Trophoblast cell (in vitro differentiated cells and primary cell): ENCODE measurements around the gene INAFM2.
A peak's percentile ranks its signal among the peaks of the same experiment; 100 is the strongest.

Experiments used
- DNase-seq, 2 donors: peaks; one replicate each; pipeline ENCODE4 v3.0.0-alpha.2; 2016
- H2AFZ ChIP-seq: 2 replicates; pipeline ENCODE4 v1.6.1; 2013; ENCODE audit warnings: low read length, moderate library complexity, mild to moderate bottlenecking; ENCODE audit not compliant: insufficient read depth, poor library complexity
- H2AK5ac ChIP-seq: 2 replicates; pipeline ENCODE4 v1.6.1; 2013; ENCODE audit warnings: mild to moderate bottlenecking, low read length
- H2BK120ac ChIP-seq: 2 replicates; pipeline ENCODE4 v1.6.1; 2013; ENCODE audit warnings: low read length, mild to moderate bottlenecking, moderate library complexity; ENCODE audit not compliant: insufficient read depth, poor library complexity
- H2BK12ac ChIP-seq: 2 replicates; pipeline ENCODE4 v1.6.1; 2013; ENCODE audit warnings: mild to moderate bottlenecking, low read length, moderate library complexity
- H2BK5ac ChIP-seq: 2 replicates; pipeline ENCODE4 v1.6.1; 2013; ENCODE audit warnings: low read length, low read depth, moderate library complexity, mild to moderate bottlenecking; ENCODE audit not compliant: poor library complexity
- H3K14ac ChIP-seq: 2 replicates; pipeline ENCODE4 v1.6.1; 2013; ENCODE audit warnings: mild to moderate bottlenecking, low read length
- H3K18ac ChIP-seq: 2 replicates; pipeline ENCODE4 v1.6.1; 2013; ENCODE audit warnings: mild to moderate bottlenecking, low read length
- H3K23ac ChIP-seq: 2 replicates; pipeline ENCODE4 v1.6.1; 2013; ENCODE audit warnings: low read length
- H3K27ac ChIP-seq: 2 replicates; pipeline ENCODE4 v1.5.1; 2013; ENCODE audit warnings: low read depth, mild to moderate bottlenecking, inconsistent platforms, low read length, moderate library complexity
- H3K27me3 ChIP-seq: 2 replicates; pipeline ENCODE4 v1.6.1; 2013; ENCODE audit warnings: inconsistent platforms, mild to moderate bottlenecking, low read length, moderate library complexity; ENCODE audit not compliant: insufficient read depth
- H3K36me3 ChIP-seq, 2 experiments: 1 replicate in 1 of 2; 2 replicates in 1 of 2; pipeline ENCODE4 v1.6.1; 2013; ENCODE audit warnings: low read length in 2 of 2, mild to moderate bottlenecking in 2 of 2, moderate library complexity in 1 of 2; ENCODE audit not compliant: insufficient read depth in 2 of 2, control insufficient read depth in 1 of 2
- H3K4ac ChIP-seq: 2 replicates; pipeline ENCODE4 v1.6.1; 2013; ENCODE audit warnings: low read depth, mild to moderate bottlenecking, low read length, moderate library complexity
- H3K4me1 ChIP-seq, 2 experiments: 1 replicate in 1 of 2; 2 replicates in 1 of 2; pipeline ENCODE4 v1.6.1; 2013; ENCODE audit warnings: low read length in 2 of 2, mild to moderate bottlenecking in 2 of 2, moderate library complexity in 1 of 2; ENCODE audit not compliant: insufficient read depth in 2 of 2, control insufficient read depth in 1 of 2
- H3K4me2 ChIP-seq: 2 replicates; pipeline ENCODE4 v1.6.1; 2013; ENCODE audit warnings: inconsistent platforms, mild to moderate bottlenecking, low read length, moderate library complexity
- H3K4me3 ChIP-seq: 2 replicates; pipeline ENCODE4 v1.5.1; 2013; ENCODE audit warnings: mild to moderate bottlenecking, low read depth, low read length, inconsistent platforms
- H3K79me1 ChIP-seq: one replicate; pipeline ENCODE4 v1.6.1; 2013; ENCODE audit warnings: low read length
- H3K79me2 ChIP-seq: 2 replicates; pipeline ENCODE4 v1.6.1; 2013; ENCODE audit warnings: low read length, mild to moderate bottlenecking; ENCODE audit not compliant: control insufficient read depth, insufficient read depth, poor library complexity
- H3K9ac ChIP-seq: 2 replicates; pipeline ENCODE4 v1.6.1; 2013; ENCODE audit warnings: mild to moderate bottlenecking, low read length
- H3K9me3 ChIP-seq: 2 replicates; pipeline ENCODE4 v1.6.1; 2013; ENCODE audit warnings: low read depth, mild to moderate bottlenecking, control low read depth, inconsistent platforms, low read length; ENCODE audit not compliant: insufficient read depth
- H4K12ac ChIP-seq: 2 replicates; pipeline ENCODE4 v1.6.1; 2013; ENCODE audit warnings: low read depth, mild to moderate bottlenecking, low read length, moderate library complexity
- H4K8ac ChIP-seq: 2 replicates; pipeline ENCODE4 v1.6.1; 2013; ENCODE audit warnings: low read depth, mild to moderate bottlenecking, low read length, moderate library complexity
- H4K91ac ChIP-seq: one replicate; pipeline ENCODE4 v1.6.1; 2013; ENCODE audit warnings: low read depth, mild to moderate bottlenecking, low read length, moderate library complexity
- WGBS: extraction: QIAGEN DNeasy Blood & Tissue Kit; methylation state at CpG from one replicate; pipeline ENCODE4 v1.1.7; 2013; ENCODE audit warnings: missing lambda C conversion rate; ENCODE audit not compliant: insufficient read length, insufficient coverage; ENCODE audit errors: extremely low coverage; 5-methylcytosine and 5-hydroxymethylcytosine counted together

The INAFM2 gene

DNA sequence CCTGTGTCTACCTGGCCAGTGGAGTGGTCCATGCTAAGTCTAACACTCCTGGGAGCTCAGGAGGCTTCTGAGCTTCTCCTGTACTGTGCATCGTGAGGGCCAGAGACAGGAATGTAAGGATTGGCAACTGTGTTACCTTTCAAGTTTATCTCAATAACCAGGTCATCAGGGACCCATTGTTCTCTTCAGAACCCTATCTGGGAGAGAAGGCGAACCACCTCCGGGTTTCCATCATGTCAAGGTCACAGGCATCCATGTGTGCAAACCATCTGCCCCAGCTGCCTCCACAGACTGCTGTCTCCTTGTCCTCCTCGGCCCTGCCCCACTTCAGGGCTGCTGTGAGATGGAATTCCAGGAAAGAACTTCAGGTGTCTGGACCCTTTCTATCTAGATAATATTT lies 46.6 kb upstream of the INAFM2 start:
- Histone ChIP-seq H3K9me3 (peaks cover 2% of the 10 kb centered on the region), H3K18ac (no peak overlapping the region), H3K4me3 (no peak overlapping the region), H3K4me1 (peaks cover 7 to 10% of the 10 kb centered on the region in 2 experiments), H2AFZ (no peak overlapping the region), H3K4ac (no peak overlapping the region), H2AK5ac (no peak overlapping the region), H4K91ac (no peak overlapping the region), H3K27me3 (peaks cover 20% of the 10 kb centered on the region), H2BK5ac (no peak overlapping the region), H4K12ac (no peak overlapping the region), H3K23ac (no peak overlapping the region), H2BK12ac (no peak overlapping the region), H3K27ac (no peak overlapping the region), H4K8ac (no peak overlapping the region), H3K79me1 (no peaks in the 10 kb centered on the region), H2BK120ac (no peak overlapping the region), H3K14ac (no peak overlapping the region), H3K79me2 (no peaks in the 10 kb centered on the region), H3K4me2 (no peak overlapping the region), H3K36me3 (peaks cover 0 to 2% of the 10 kb centered on the region in 2 experiments), H3K9ac (no peak overlapping the region)
- DNase-seq: no peak
- no CpG with 5 or more reads among the region's 4 CpGs for WGBS

DNA sequence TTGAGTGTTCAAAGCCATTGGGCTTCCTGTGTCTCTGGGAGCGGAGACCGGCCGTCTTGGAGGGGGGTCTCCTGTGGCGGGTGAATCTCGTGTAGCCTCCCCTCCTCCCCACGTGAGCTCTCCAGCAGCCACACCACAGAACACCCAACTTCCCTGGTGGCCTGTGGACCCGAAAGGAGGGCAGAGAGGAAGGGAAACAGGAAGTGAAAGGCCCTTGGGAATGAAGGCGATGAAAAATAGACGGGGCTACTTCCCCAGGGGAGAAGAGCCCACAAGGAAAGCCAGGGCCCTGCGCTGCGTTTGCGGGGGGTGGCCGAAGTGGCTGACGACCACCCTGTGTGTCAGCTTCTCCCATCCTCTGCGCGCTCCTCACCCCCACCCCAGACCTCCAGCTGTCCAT lies 46.0 kb upstream of the INAFM2 start:
- Histone ChIP-seq H3K79me1 (no peaks in the 10 kb centered on the region), H2BK120ac (no peak overlapping the region), H3K23ac (no peak overlapping the region), H3K4me3 (no peak overlapping the region), H2AK5ac (no peak overlapping the region), H3K4me2 (no peak overlapping the region), H4K12ac (no peak overlapping the region), H3K27me3 (peaks cover 26% of the 10 kb centered on the region), H2BK5ac (no peak overlapping the region), H3K9me3 (peaks cover 4% of the 10 kb centered on the region), H3K14ac (no peak overlapping the region), H2BK12ac (no peak overlapping the region), H3K9ac (no peak overlapping the region), H3K79me2 (no peaks in the 10 kb centered on the region), H3K27ac (no peak overlapping the region), H3K36me3 (peaks cover 0 to 2% of the 10 kb centered on the region in 2 experiments), H4K8ac (no peak overlapping the region), H2AFZ (no peak overlapping the region), H3K4me1 (peaks cover 10 to 15% of the 10 kb centered on the region in 2 experiments), H4K91ac (no peak overlapping the region), H3K18ac (no peak overlapping the region), H3K4ac (no peak overlapping the region)
- no peak for DNase-seq
- WGBS: no CpG with 5 or more reads among the region's 16 CpGs

DNA sequence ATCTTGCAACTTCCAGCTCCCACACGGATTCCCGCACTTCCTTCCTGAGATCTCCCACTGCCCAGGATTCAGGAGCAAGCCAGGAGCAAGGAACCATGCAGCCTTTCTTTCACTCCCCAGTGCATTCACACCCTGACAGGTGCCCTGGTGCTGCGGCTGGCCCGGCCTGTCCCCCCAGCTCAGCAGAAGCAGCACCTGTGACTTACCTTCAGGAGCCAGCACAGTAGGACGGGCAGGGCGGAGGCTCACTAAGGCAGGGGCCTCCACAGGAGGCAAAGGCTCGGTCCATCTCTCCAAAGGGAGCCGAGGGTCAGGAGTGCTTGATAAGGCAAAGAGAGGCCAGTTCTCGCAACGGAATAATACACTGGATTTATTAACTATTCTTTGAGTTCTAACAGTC lies 45.5 kb upstream of the INAFM2 start:
- peaks cover 4% of the 10 kb centered on the region for H3K79me1 ChIP-seq
- no peak overlapping the region for H2BK12ac ChIP-seq
- H4K12ac ChIP-seq: no peak overlapping the region
- no peak overlapping the region for H4K91ac ChIP-seq
- no peak overlapping the region for H2AK5ac ChIP-seq
- no CpG with 5 or more reads among the region's 10 CpGs for WGBS
- H3K4me2 ChIP-seq: no peak overlapping the region
- H3K27ac ChIP-seq: no peak overlapping the region
- no peak overlapping the region for H3K4ac ChIP-seq
- peaks cover 2% of the 10 kb centered on the region for H3K79me2 ChIP-seq
- DNase-seq: no peak
- no peak overlapping the region for H3K4me3 ChIP-seq
- no peak overlapping the region for H3K14ac ChIP-seq
- H3K27me3 ChIP-seq: peaks cover 31% of the 10 kb centered on the region
- H3K9ac ChIP-seq: no peak overlapping the region
- H3K18ac ChIP-seq: no peak overlapping the region
- no peak overlapping the region for H2BK120ac ChIP-seq
- H4K8ac ChIP-seq: no peak overlapping the region
- H3K23ac ChIP-seq: no peak overlapping the region
- H2AFZ ChIP-seq: no peak overlapping the region
- peaks cover 16 to 20% of the 10 kb centered on the region in 2 experiments for H3K4me1 ChIP-seq
- peaks cover 4% of the 10 kb centered on the region for H3K9me3 ChIP-seq
- H3K36me3 ChIP-seq: peaks cover 0 to 2% of the 10 kb centered on the region in 2 experiments
- no peak overlapping the region for H2BK5ac ChIP-seq

DNA sequence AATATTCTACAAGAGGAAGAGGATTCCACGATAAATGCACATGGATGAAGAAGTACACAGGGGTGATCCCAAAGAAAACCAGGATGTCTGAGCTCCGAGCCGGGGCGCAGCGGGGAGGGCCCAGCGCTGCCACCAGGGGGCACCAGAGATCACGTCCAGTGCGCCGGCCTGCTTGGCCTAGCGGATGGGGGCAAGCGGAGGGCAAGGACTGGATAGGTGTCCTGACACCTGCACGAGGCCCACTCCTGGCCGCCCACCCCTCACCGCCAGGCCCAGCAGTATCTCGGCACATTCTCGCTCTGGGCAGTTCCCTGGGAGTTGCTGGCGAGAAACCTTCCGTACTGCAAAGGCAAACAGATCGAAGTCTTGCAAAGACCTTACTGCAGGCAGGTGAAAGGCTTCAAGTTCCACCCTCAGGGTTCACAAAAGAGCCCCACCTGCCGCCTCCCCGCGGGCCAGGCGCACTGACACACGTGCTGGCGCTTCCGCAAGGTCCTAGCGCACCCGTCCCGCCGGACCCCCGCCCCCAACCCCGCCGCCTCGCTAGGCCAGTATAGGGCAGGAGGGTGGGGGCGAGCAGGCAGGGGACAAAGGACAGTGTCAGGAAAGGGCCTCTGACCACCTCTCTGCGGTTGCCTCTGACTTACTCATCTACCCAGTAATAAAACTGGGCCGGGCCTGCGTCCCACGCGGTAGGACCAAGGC lies 43.9 kb upstream of the INAFM2 start:
- Histone ChIP-seq H3K36me3 (no peaks in the 10 kb centered on the region), H3K14ac (no peak overlapping the region), H3K79me2 (peaks cover 2% of the 10 kb centered on the region), H4K91ac (no peak overlapping the region), H3K27me3 (peaks cover 44% of the 10 kb centered on the region), H3K9ac (no peak overlapping the region), H3K4me3 (no peak overlapping the region), H2BK5ac (no peak overlapping the region), H4K12ac (no peak overlapping the region), H2AFZ (no peak overlapping the region), H2BK120ac (no peak overlapping the region), H2AK5ac (no peak overlapping the region), H3K4me1 (peaks cover 19 to 26% of the 10 kb centered on the region in 2 experiments), H2BK12ac (no peak overlapping the region), H3K18ac (no peak overlapping the region), H3K23ac (no peak overlapping the region), H4K8ac (no peak overlapping the region), H3K4ac (no peak overlapping the region), H3K4me2 (no peak overlapping the region), H3K9me3 (peaks cover 2% of the 10 kb centered on the region), H3K27ac (no peak overlapping the region), H3K79me1 (peaks cover 4% of the 10 kb centered on the region)
- peak; percentile 56 to 79 for DNase-seq
- no CpG with 5 or more reads among the region's 40 CpGs for WGBS
